GM12878 (cell line): ENCODE results near the gene PDLIM3. TPM values are rescaled to one million over a fixed set of nuclear protein-coding genes. Genes with fewer than 3 reads are reported as not detected.

Source experiments
- ATAC-seq: fragments of 200-7000 bp; cut with Tn5 transposase; 3 replicates; pipeline ENCODE4 v1.9.1; 2020; ENCODE audit warnings: mild to moderate bottlenecking, moderate library complexity
- BruUV-seq: library from RNA; stranded (reverse); fragments of 400-500 nt; replicated peaks from 2 replicates; lab custom pipeline; 2021; lab: Mats Ljungman, UMichigan
- CTCF ChIA-PET: fragments of 300-600 bp; sonication (Branson Sonifier 250); formaldehyde crosslinking; extraction: SDS; loops from one replicate; lab custom pipeline; 2021; ENCODE audit warnings: inconsistent platforms; lab: Yijun Ruan, JAX
- POLR2A ChIA-PET: fragments of 350-600 bp; formaldehyde crosslinking; extraction: SDS; loops from one replicate; lab custom pipeline; 2021; ENCODE audit warnings: inconsistent platforms; lab: Charles Lee
- RAD21 ChIA-PET: fragments of 300-600 bp; sonication (Branson Sonifier 250); formaldehyde crosslinking; loops from one replicate; lab custom pipeline; 2023; ENCODE audit warnings: antibody characterized with exemption; ENCODE audit not compliant: unreplicated experiment; lab: Charles Lee
- SMC1A ChIA-PET: fragments of 300-600 bp; sonication (Branson Sonifier 250); formaldehyde crosslinking; loops from one replicate; lab custom pipeline; 2023; ENCODE audit not compliant: unreplicated experiment, uncharacterized antibody; lab: Charles Lee
- DNase-seq: peaks from one replicate; pipeline ENCODE4 v3.0.0-alpha.2; 2011; ENCODE audit warnings: low read depth, low spot score
- FAIRE-seq: peaks from 3 replicates; lab custom pipeline; 2011; peaks lifted over from hg19 to GRCh38; lab: Jason Lieb, UNC
- H2AFZ ChIP-seq: 2 replicates; pipeline ENCODE4 v1.6.0; 2011; ENCODE audit warnings: low read depth, low read length, control low read depth; ENCODE audit not compliant: control insufficient read depth
- H3K27ac ChIP-seq: 2 replicates; pipeline ENCODE4 v1.5.1; 2011; ENCODE audit warnings: control low read depth; ENCODE audit not compliant: control insufficient read depth, insufficient read depth
- H3K27me3 ChIP-seq, 2 experiments: replicated peaks in 1 of 2; 2 replicates each; pipeline versions ENCODE4 v1.6.0 to v1.6.1; 2011; ENCODE audit warnings: low read length in 1 of 2; ENCODE audit not compliant: control insufficient read depth in 2 of 2, insufficient read depth in 2 of 2
- H3K36me3 ChIP-seq, 2 experiments: 2 replicates each; pipeline ENCODE4 v1.5.1; 2011; ENCODE audit warnings: low read length in 1 of 2; ENCODE audit not compliant: control insufficient read depth in 2 of 2, insufficient read depth in 2 of 2
- H3K4me1 ChIP-seq: 2 replicates; pipeline ENCODE4 v1.6.1; 2011; ENCODE audit warnings: mild to moderate bottlenecking, low read length, moderate library complexity, mixed read lengths; ENCODE audit not compliant: control insufficient read depth, insufficient read depth
- H3K4me2 ChIP-seq: 2 replicates; pipeline ENCODE4 v1.6.0; 2011; ENCODE audit warnings: control low read depth; ENCODE audit not compliant: control insufficient read depth, insufficient read depth
- H3K4me3 ChIP-seq: fragments of 200-600 bp; sonication (generic); 2 replicates; pipeline ENCODE4 v1.5.1; 2016
- H3K79me2 ChIP-seq: 2 replicates; pipeline ENCODE4 v1.6.0; 2011; ENCODE audit warnings: low read length; ENCODE audit not compliant: control insufficient read depth, insufficient read depth
- H3K9ac ChIP-seq: 2 replicates; pipeline ENCODE4 v1.8.0; 2011; ENCODE audit warnings: low read length, control low read depth, mixed read lengths; ENCODE audit not compliant: control insufficient read depth, insufficient read depth
- H3K9me3 ChIP-seq: replicated peaks from 3 replicates; pipeline ENCODE4 v1.5.1; 2011; ENCODE audit warnings: mild to moderate bottlenecking, low read length; ENCODE audit not compliant: control insufficient read depth, insufficient read depth
- H4K20me1 ChIP-seq: 2 replicates; pipeline ENCODE4 v1.6.0; 2011; ENCODE audit not compliant: control insufficient read depth, insufficient read depth
- BMI1 ChIP-seq: fragments of 450-650 bp; IDR thresholded peaks from 2 replicates; pipeline ENCODE4 v1.6.1; 2016; ENCODE audit warnings: mild to moderate bottlenecking, moderate library complexity, borderline replicate concordance
- CHD4 ChIP-seq: fragments of 200-600 bp; sonication (generic); IDR thresholded peaks from 2 replicates; pipeline ENCODE4 v1.6.1; 2016; ENCODE audit warnings: mild to moderate bottlenecking
- E2F8 ChIP-seq: fragments of 450-650 bp; IDR thresholded peaks from 2 replicates; pipeline ENCODE4 v1.6.1; 2018; ENCODE audit warnings: mild to moderate bottlenecking, low read depth, moderate library complexity; ENCODE audit not compliant: partially characterized antibody
- KDM1A ChIP-seq: fragments of 200-600 bp; sonication (generic); IDR thresholded peaks from 2 replicates; pipeline ENCODE4 v1.6.1; 2016; ENCODE audit warnings: borderline replicate concordance
- MEF2A ChIP-seq: IDR thresholded peaks from 2 replicates; pipeline ENCODE4 v1.6.1; 2011; ENCODE audit warnings: low read depth, mild to moderate bottlenecking, low read length, moderate library complexity; ENCODE audit not compliant: insufficient read depth
- NBN ChIP-seq: fragments of 450-650 bp; IDR thresholded peaks from 2 replicates; pipeline ENCODE4 v1.6.1; 2016
- NR2F1 ChIP-seq: fragments of 450-650 bp; conservative IDR thresholded peaks from 2 replicates; pipeline ENCODE4 v1.6.1; 2017; ENCODE audit warnings: mild to moderate bottlenecking
- RCOR1 ChIP-seq: conservative IDR thresholded peaks from 2 replicates; pipeline ENCODE4 v1.6.1; 2012; ENCODE audit warnings: low read depth, low read length, improper control_type of control experiment
- SREBF1 ChIP-seq: IDR thresholded peaks from 2 replicates; pipeline ENCODE4 v1.6.1; 2012; ENCODE audit warnings: mild to moderate bottlenecking, low read length
- TAF1 ChIP-seq: IDR thresholded peaks from 2 replicates; pipeline ENCODE4 v1.6.1; 2011; ENCODE audit warnings: mild to moderate bottlenecking, low read depth, low read length, borderline replicate concordance
- TCF12 ChIP-seq: IDR thresholded peaks from 2 replicates; pipeline ENCODE4 v1.6.1; 2011; ENCODE audit warnings: low read depth, mild to moderate bottlenecking, low read length
- YBX1 ChIP-seq: fragments of 450-650 bp; IDR thresholded peaks from 2 replicates; pipeline ENCODE4 v1.6.1; 2016; ENCODE audit warnings: antibody characterized with exemption
- WGBS: methylation state at CpG from one replicate; pipeline ENCODE4 v1.1.6; 2016; ENCODE audit warnings: low lambda C conversion rate; ENCODE audit not compliant: insufficient replicate concordance, insufficient coverage; ENCODE audit errors: missing lambda C conversion rate; 5-methylcytosine and 5-hydroxymethylcytosine counted together
- in situ Hi-C: fragments of 300-500 bp; cut with MboI; formaldehyde crosslinking; loops from 9 replicates; pipeline ENCODE4 v1.14.3; 2018; ENCODE audit warnings: mixed read lengths
- intact Hi-C: fragments of 100-400 bp; cut with micrococcal nuclease; formaldehyde crosslinking; loops from one replicate; pipeline ENCODE4 v1.14.2; 2022; ENCODE audit not compliant: unreplicated experiment
- polyA plus RNA-seq, 11 experiments: library from polyadenylated mRNA; depleted of rRNA in 4 of 11; unstranded in 6 of 11; stranded (reverse) in 5 of 11; fragments of >200 nt; fragmentation: Nextera tagmentation in 4 of 11; fragmentation: Illumina TruSeq in 1 of 11; extraction: Ambion mirVana in 4 of 11; extraction: Trizol in 1 of 11; gene quantifications; 1 replicate in 1 of 11; 2 replicates in 10 of 11; pipeline versions ENCODE4 v1.2.1 to v1.2.3, GENCODE V29; 2011 to 2016; ENCODE audit warnings: inconsistent platforms in 2 of 11, missing spikeins in 2 of 11, low read depth in 1 of 11
- total RNA-seq, 4 experiments: library from RNA; depleted of rRNA in 3 of 4; stranded (reverse); fragments of >200 nt in 3 of 4; fragmentation: Illumina TruSeq in 1 of 4; extraction: Trizol in 1 of 4; gene quantifications; 2 replicates each; pipeline versions ENCODE4 v1.2.1 to v1.2.3, GENCODE V29; 2013 to 2021
- TF ChIP-seq, protein P1 (sequence below): fragments of 450-650 bp; formaldehyde crosslinking; IDR thresholded peaks from 2 replicates; pipeline ENCODE4 v1.4.0; 2022; ENCODE audit warnings: mild to moderate bottlenecking, moderate library complexity
- TF ChIP-seq, protein P2 (sequence below): fragments of 450-650 bp; conservative IDR thresholded peaks from 2 replicates; pipeline ENCODE4 v1.6.1; 2017; ENCODE audit warnings: mild to moderate bottlenecking, moderate library complexity
- TF ChIP-seq, protein P3 (sequence below): IDR thresholded peaks from 2 replicates; pipeline ENCODE4 v1.6.1; 2012; ENCODE audit warnings: low read depth, low read length, improper control_type of control experiment

PDLIM3 gene
- total and polyA plus RNA-seq, 10 of the 15 experiments (the other 5 are each of a cell fraction or from before 2014, with no cell fraction given) = 0.04 to 0.43 (median 0.08) TPM; not detected in 7

- TF ChIP-seq E2F8 = no peak
- no peak for TF ChIP-seq MEF2A
- TF ChIP-seq YBX1 = no peak
- no peak for TF ChIP-seq BMI1
- no peak for TF ChIP-seq RCOR1
Observed at GRCh38 chr4:185464887-185465286, 70.4 kb downstream of the PDLIM3 start (continued).

DNA sequence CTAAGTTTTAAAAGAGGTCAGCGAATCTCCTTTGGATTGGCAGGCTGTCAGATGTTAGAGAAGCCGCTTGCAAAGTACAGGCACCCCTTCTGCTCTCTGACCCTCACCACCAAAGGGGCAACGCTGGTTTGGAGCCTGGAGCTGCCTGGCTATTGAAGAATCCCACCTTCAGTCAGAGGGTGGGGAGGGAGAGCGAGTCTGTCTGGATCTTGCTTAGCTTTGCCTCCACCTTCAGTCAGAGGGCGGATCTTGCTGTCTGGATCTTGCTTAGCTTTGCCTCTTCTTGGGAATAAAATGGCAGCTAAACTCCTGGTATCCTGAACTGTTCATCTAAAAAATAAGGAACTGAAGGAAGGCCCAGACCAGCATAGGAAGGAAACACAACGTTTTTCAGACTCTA, 71.1 kb downstream of the PDLIM3 start:
- Histone ChIP-seq H3K27me3 (no peaks in the 10 kb centered on the region), H3K27ac (no peak overlapping the region), H3K4me1 (no peaks in the 10 kb centered on the region; the same call in 1 of the 2 replicates), H3K4me2 (no peak overlapping the region), H3K9me3 (no peaks in the 10 kb centered on the region; the same call in 2 of the 3 replicates), H3K36me3 (no peaks in the 10 kb centered on the region), H4K20me1 (no peaks in the 10 kb centered on the region), H3K79me2 (no peaks in the 10 kb centered on the region), H2AFZ (no peak overlapping the region), H3K9ac (no peak overlapping the region), H3K4me3 (no peak overlapping the region)
- WGBS = 22% methylated on average over 6 of the region's 6 CpGs
- DNase-seq (no peak), ATAC-seq (no peak), FAIRE-seq (no peak)
- POLR2A ChIA-PET = no interaction called here
- CTCF ChIA-PET = interaction anchor here (1.3 to 1.5 kb wide), 2 partner anchors 11 to 134 kb away, joined by 3 read pairs; no protein-coding TSS in a partner anchor
- RAD21 ChIA-PET = no interaction called here
- BruUV-seq = no TSS peak
- SMC1A ChIA-PET = no interaction called here
- intact Hi-C loops = no loop called here
- in situ Hi-C loops = no loop called here
- TF ChIP-seq KDM1A (no peak), NBN (no peak), NR2F1 (no peak), CHD4 (no peak), TCF12 (no peak), TAF1 (no peak), SREBF1 (no peak)
- TF ChIP-seq, protein P1, sequence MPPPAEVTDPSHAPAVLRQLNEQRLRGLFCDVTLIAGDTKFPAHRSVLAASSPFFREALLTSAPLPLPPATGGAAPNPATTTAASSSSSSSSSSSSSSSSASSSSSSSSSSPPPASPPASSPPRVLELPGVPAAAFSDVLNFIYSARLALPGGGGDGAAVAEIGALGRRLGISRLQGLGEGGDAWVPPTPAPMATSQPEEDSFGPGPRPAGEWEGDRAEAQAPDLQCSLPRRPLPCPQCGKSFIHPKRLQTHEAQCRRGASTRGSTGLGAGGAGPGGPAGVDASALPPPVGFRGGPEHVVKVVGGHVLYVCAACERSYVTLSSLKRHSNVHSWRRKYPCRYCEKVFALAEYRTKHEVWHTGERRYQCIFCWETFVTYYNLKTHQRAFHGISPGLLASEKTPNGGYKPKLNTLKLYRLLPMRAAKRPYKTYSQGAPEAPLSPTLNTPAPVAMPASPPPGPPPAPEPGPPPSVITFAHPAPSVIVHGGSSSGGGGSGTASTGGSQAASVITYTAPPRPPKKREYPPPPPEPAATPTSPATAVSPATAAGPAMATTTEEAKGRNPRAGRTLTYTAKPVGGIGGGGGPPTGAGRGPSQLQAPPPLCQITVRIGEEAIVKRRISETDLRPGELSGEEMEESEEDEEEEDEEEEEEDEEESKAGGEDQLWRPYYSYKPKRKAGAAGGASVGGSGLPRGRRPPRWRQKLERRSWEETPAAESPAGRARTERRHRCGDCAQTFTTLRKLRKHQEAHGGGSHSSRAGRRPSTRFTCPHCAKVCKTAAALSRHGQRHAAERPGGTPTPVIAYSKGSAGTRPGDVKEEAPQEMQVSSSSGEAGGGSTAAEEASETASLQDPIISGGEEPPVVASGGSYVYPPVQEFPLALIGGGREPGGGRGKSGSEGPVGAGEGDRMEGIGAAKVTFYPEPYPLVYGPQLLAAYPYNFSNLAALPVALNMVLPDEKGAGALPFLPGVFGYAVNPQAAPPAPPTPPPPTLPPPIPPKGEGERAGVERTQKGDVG (CRISPR knock-in tag) = no peak
- TF ChIP-seq, protein P2, sequence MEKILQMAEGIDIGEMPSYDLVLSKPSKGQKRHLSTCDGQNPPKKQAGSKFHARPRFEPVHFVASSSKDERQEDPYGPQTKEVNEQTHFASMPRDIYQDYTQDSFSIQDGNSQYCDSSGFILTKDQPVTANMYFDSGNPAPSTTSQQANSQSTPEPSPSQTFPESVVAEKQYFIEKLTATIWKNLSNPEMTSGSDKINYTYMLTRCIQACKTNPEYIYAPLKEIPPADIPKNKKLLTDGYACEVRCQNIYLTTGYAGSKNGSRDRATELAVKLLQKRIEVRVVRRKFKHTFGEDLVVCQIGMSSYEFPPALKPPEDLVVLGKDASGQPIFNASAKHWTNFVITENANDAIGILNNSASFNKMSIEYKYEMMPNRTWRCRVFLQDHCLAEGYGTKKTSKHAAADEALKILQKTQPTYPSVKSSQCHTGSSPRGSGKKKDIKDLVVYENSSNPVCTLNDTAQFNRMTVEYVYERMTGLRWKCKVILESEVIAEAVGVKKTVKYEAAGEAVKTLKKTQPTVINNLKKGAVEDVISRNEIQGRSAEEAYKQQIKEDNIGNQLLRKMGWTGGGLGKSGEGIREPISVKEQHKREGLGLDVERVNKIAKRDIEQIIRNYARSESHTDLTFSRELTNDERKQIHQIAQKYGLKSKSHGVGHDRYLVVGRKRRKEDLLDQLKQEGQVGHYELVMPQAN = no peak
- TF ChIP-seq, protein P3, sequence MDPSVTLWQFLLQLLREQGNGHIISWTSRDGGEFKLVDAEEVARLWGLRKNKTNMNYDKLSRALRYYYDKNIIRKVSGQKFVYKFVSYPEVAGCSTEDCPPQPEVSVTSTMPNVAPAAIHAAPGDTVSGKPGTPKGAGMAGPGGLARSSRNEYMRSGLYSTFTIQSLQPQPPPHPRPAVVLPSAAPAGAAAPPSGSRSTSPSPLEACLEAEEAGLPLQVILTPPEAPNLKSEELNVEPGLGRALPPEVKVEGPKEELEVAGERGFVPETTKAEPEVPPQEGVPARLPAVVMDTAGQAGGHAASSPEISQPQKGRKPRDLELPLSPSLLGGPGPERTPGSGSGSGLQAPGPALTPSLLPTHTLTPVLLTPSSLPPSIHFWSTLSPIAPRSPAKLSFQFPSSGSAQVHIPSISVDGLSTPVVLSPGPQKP = no peak
